Measurements from ENCODE around the gene LEP. TPM values are rescaled to one million over a fixed set of nuclear protein-coding genes. Genes with fewer than 3 reads are reported as not detected.
A peak's percentile ranks its signal among the peaks of the same experiment; 100 is the strongest.

Gene LEP
- total and polyA plus RNA-seq, 2 experiments from 2014 or later, result not detected

GRCh38 chr7:128242661-128243060, 1.6 kb downstream of the LEP start:
- Histone ChIP-seq H3K36me3 (no peaks in the 10 kb centered on the region), H3K27me3 (no peaks in the 10 kb centered on the region), H3K4me1 (ENCODE audit: low read depth) (no peaks in the 10 kb centered on the region), H3K4me3 (no peak overlapping the region), H3K9me3 (ENCODE audit: low read depth) (no peaks in the 10 kb centered on the region), H3K27ac (no peak overlapping the region)
- TF ChIP-seq CTCF (IDR thresholded peaks at IDR 0.05; ENCODE audit: low read depth, low read length), result no peak
- no peak for DNase-seq (ENCODE audit: low read depth in 1 of 2, low spot score in 1 of 2)

- H3K9me3 ChIP-seq (ENCODE audit: low read depth), result no peaks in the 10 kb centered on the region
- H3K4me3 ChIP-seq, result no peak overlapping the region
- DNase-seq (ENCODE audit: low read depth in 1 of 2, low spot score in 1 of 2), result no peak
- no peaks in the 10 kb centered on the region for H3K27me3 ChIP-seq
- H3K27ac ChIP-seq, result no peak overlapping the region
- no peaks in the 10 kb centered on the region for H3K4me1 ChIP-seq (ENCODE audit: low read depth)
- no peak for TF ChIP-seq CTCF (IDR thresholded peaks at IDR 0.05; ENCODE audit: low read depth, low read length)
- H3K36me3 ChIP-seq, result no peaks in the 10 kb centered on the region
Measured at GRCh38 chr7:128243273-128243672, 2.2 kb downstream of the LEP start.

- TF ChIP-seq CTCF (IDR thresholded peaks at IDR 0.05; ENCODE audit: low read depth, low read length), result no peak
- H3K9me3 ChIP-seq (ENCODE audit: low read depth), result no peaks in the 10 kb centered on the region
- no peaks in the 10 kb centered on the region for H3K27me3 ChIP-seq
- DNase-seq (ENCODE audit: low read depth in 1 of 2, low spot score in 1 of 2), result no peak
- no peaks in the 10 kb centered on the region for H3K36me3 ChIP-seq
- H3K4me1 ChIP-seq (ENCODE audit: low read depth), result no peaks in the 10 kb centered on the region
- no peak overlapping the region for H3K4me3 ChIP-seq
- H3K27ac ChIP-seq, result no peak overlapping the region
Measured at GRCh38 chr7:128244861-128245260, 3.8 kb downstream of the LEP start.

GRCh38 chr7:128247108-128247507, 6.0 kb downstream of the LEP start:
- Histone ChIP-seq H3K9me3 (ENCODE audit: low read depth) (no peaks in the 10 kb centered on the region), H3K36me3 (no peaks in the 10 kb centered on the region), H3K27ac (no peak overlapping the region), H3K4me3 (no peak overlapping the region), H3K27me3 (no peaks in the 10 kb centered on the region), H3K4me1 (ENCODE audit: low read depth) (no peaks in the 10 kb centered on the region)
- no peak for TF ChIP-seq CTCF (IDR thresholded peaks at IDR 0.05; ENCODE audit: low read depth, low read length)
- no peak for DNase-seq (ENCODE audit: low read depth in 1 of 2, low spot score in 1 of 2)

- Histone ChIP-seq H3K4me3 (no peak overlapping the region), H3K36me3 (no peaks in the 10 kb centered on the region), H3K27me3 (no peaks in the 10 kb centered on the region), H3K4me1 (ENCODE audit: low read depth) (no peaks in the 10 kb centered on the region), H3K9me3 (ENCODE audit: low read depth) (no peaks in the 10 kb centered on the region), H3K27ac (no peak overlapping the region)
- no peak for TF ChIP-seq CTCF (IDR thresholded peaks at IDR 0.05; ENCODE audit: low read depth, low read length)
- peak in 1 of 2 donors; percentile 52 for DNase-seq (ENCODE audit: low read depth in 1 of 2, low spot score in 1 of 2)
Measured at GRCh38 chr7:128247640-128248194, 6.6 kb downstream of the LEP start.

GRCh38 chr7:128251337-128251736, 10.3 kb downstream of the LEP start:
- no peak for TF ChIP-seq CTCF (IDR thresholded peaks at IDR 0.05; ENCODE audit: low read depth, low read length)
- H3K36me3 ChIP-seq, result no peaks in the 10 kb centered on the region
- H3K9me3 ChIP-seq (ENCODE audit: low read depth), result no peaks in the 10 kb centered on the region
- H3K4me1 ChIP-seq (ENCODE audit: low read depth), result no peaks in the 10 kb centered on the region
- H3K27ac ChIP-seq, result no peak overlapping the region
- DNase-seq (ENCODE audit: low read depth in 1 of 2, low spot score in 1 of 2), result no peak
- H3K4me3 ChIP-seq, result no peak overlapping the region
- H3K27me3 ChIP-seq, result no peaks in the 10 kb centered on the region

All from cardiac muscle cell (in vitro differentiated cells and primary cell).